ENCODE measurements around the gene MRTFA.

Gene MRTFA

DNA sequence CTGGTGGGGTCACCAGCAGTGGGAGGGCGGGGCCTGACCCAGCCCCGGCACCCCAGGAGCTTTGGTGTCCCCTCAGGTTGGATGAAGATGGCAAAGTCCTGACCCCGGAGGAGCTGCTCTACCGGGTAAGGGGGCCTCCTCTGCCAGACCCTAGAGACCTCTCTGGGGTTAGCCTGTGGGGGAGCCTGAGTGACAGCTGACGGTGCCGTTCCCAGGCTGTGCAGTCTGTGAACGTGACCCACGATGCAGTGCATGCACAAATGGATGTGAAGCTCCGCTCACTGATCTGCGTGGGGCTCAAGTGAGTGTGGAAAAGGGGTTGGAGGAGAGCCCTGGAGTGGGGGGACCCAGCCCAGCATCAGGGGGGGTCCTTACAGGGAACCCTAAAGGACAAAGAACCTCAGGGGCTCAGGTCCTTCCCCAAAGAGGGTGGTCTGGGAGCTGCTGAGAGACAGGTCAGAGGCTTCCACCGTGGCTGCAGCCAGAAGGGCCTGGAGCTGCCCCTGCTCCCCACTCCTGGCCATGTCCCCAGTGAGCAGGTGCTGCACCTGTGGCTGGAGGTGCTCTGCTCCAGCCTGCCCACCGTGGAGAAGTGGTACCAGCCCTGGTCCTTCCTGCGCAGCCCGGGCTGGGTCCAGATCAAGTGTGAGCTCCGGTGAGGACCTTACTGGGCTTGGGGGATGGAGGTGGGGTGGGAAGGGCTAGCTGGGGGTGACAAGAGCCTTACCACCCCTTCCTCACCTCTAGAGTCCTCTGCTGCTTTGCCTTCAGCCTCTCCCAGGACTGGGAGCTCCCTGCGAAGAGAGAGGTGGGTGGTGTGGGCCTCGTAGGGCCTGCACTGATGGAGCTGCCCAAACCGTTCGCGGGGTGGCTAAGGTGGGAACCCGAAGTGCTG is 227.6 kb downstream of the MRTFA start:
- TF ChIP-seq GATA3 (IDR thresholded peaks at IDR 0.05; ENCODE audit: low read depth, low read length) = no peak
- no peak for TF ChIP-seq GATA2 (IDR thresholded peaks at IDR 0.05; ENCODE audit: low read depth, low read length)

DNA sequence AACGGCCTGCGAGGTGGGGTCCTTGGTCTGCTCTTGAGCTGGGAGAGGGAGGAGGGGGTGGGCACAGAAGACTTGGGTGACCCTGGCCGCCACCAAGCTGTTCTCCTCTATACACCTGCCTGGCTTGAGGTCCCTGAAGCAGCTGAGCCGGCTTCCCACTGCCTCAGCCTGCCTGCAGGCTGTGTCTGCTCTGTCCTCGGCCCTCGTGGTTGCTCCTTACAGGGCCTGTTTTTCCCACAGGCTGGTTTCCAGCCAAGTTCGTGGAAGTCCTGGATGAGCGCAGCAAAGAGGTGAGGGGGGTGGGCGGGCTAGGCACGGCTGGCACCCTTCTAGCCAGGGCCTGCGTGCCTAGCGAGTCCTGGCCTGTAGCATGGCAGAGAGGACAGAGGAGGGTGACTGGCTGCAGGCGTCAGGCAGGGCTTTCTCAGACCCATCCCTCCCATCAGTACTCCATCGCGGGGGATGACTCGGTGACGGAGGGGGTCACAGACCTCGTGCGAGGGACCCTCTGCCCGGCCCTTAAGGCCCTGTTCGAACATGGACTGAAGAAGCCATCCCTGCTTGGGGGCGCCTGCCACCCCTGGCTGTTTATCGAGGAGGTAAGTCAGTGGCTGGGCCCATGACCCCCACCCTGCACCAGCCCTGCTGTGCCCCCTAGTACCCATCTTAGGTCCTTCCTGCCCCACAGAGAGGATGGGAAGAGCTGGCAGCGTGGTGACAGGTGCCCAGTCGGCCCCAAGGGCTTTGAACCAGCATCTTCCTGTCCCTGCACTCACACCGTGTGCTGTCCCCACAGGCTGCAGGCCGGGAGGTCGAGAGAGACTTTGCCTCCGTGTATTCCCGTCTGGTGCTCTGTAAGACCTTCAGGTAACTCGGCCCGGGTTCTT is 228.4 kb downstream of the MRTFA start:
- no peak for TF ChIP-seq GATA2 (IDR thresholded peaks at IDR 0.05; ENCODE audit: low read depth, low read length)
- no peak for TF ChIP-seq GATA3 (IDR thresholded peaks at IDR 0.05; ENCODE audit: low read depth, low read length)

DNA sequence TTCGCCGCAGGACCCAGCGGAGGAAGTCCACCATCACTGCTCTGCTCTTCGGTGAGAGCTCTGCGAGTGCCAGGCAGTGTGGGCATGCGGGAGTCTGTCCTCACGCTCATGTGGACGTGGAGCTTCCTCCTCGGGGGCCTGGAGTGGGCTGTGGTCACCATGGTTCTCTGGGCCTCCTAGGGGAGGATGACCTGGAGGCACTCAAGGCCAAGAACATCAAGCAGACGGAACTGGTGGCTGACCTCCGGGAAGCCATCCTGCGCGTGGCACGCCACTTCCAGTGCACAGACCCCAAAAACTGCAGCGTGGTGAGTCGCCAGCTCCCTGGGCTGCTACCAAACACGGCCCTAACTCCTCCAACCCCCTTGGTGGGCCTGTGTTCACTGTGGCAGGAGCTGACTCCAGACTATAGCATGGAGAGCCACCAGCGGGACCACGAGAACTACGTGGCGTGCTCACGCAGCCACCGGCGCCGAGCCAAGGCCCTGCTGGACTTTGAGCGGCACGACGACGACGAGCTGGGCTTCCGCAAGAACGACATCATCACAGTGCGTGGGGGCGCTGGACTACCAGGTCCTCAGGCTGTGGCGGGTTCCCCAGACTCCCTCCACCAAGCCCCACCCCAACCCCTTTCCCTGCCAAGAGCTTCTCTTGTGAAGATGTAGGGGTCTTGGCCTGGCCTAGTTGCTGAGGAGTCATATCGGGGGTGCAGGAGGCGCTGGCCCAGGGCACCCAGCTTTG is 229.3 kb downstream of the MRTFA start:
- TF ChIP-seq GATA3 (IDR thresholded peaks at IDR 0.05; ENCODE audit: low read depth, low read length) (no peak), GATA2 (IDR thresholded peaks at IDR 0.05; ENCODE audit: low read depth, low read length) (no peak)

DNA sequence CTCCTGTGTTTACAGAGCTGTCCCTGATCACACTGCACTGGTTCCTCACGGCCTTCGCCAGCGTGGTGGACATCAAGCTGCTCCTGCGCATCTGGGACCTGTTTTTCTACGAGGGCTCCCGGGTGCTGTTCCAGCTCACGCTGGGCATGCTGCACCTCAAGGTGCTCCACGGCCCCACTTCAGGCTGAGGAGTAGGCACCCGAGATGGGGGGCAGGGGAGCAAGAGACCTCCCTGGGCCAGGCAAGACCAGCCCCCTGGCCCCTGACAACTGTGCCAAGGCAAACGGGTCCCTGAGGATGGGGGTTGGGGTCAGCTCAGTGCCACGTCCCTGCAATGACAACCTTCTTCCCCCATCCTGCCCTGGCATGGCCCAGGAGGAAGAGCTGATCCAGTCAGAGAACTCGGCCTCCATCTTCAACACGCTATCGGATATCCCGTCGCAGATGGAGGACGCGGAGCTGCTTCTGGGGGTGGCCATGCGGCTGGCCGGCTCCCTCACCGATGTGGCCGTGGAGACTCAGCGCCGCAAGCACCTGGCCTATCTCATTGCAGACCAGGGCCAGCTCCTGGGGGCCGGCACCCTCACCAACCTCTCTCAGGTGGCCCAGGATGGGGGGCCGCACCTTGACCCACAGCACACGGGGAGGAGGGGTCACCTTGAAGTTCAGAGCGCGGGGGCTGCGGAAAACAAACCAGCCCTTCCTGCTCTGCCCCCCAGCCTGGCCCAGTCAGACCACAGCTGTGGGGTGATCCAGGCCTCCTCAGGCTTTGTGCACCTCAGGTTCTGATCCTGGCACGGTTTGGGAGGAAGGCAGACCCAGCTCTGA is 230.2 kb downstream of the MRTFA start:
- TF ChIP-seq GATA2 (IDR thresholded peaks at IDR 0.05; ENCODE audit: low read depth, low read length) (no peak), GATA3 (IDR thresholded peaks at IDR 0.05; ENCODE audit: low read depth, low read length) (no peak)

DNA sequence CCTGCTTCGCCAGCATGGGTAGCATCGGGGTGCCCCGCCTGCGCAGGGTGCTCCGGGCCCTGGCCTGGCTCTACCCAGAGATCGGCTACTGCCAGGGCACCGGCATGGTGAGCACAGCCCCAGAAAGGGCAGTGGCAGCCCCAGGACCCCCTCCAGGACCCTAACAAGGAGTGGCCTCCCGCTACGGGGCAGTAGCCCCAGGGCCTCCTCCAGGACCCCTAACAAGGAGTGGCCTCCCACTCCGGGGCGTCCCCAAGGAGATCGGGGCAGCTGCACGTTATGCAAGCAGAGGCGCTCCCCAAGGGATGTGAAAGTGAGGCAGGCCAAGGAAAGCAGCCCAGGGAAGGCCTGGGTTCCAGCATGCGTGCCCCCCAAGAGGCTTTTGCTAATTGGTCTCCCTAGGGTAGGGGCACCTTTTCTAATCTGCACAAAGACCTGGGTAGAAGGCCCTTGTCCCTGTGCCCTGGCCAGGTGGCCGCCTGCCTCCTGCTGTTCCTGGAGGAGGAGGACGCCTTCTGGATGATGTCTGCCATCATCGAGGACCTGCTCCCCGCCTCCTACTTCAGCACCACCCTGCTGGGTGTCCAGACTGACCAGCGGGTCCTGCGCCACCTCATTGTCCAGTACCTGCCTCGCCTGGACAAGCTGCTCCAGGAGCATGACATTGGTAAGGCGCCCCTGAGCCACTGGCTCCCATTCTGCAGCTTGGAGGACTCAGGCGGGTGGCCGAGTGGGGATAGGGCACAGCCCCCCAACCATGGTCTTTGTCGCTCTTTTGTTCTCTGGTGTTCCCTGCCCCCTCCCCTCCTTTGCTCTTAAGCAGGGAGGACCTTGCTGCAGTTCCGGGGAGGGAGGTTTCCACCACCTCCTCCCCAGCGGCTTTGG is 231.1 kb downstream of the MRTFA start:
- TF ChIP-seq GATA3 (IDR thresholded peaks at IDR 0.05; ENCODE audit: low read depth, low read length) = no peak
- TF ChIP-seq GATA2 (IDR thresholded peaks at IDR 0.05; ENCODE audit: low read depth, low read length) = no peak

DNA sequence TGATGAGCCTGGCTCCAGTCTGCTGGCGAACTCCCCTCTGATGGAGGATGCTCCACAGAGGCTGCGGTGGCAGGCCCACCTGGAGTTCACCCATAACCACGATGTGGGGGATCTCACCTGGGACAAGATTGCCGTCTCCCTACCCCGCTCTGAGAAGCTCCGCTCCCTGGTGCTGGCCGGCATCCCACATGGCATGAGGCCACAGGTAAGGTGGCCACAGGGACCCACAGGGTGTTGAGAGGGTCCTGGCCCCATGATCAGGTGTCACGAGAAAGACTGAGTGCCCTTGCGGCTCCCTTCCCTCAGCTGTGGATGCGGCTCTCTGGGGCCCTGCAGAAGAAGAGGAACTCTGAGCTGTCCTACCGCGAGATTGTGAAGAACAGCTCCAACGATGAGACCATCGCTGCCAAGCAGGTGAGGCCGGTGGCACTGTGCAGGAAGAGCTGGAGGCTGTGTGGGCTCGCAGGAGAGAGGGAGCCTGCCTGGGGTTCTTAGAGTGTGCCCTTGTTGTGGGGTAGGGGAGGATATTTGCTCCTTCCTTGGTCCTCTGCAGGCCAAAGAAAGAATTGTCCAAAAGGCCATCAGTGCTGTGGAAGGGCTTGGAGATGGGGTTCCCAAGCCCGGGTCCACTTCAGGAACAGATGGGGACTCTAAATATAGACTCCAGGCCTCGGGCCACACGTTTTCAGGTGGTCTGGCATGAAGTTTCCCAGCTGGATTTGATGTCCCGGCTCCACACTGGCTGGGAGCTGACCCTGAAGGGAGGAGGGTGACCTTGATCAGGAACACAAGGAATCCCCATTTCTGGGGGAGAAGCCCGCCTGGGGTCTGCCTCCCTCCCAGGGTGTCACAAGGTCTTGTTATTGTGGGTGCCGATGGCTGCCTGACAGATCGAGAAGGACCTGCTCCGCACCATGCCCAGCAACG is 232.0 kb downstream of the MRTFA start:
- TF ChIP-seq GATA3 (IDR thresholded peaks at IDR 0.05; ENCODE audit: low read depth, low read length) (no peak), GATA2 (IDR thresholded peaks at IDR 0.05; ENCODE audit: low read depth, low read length) (no peak)

DNA sequence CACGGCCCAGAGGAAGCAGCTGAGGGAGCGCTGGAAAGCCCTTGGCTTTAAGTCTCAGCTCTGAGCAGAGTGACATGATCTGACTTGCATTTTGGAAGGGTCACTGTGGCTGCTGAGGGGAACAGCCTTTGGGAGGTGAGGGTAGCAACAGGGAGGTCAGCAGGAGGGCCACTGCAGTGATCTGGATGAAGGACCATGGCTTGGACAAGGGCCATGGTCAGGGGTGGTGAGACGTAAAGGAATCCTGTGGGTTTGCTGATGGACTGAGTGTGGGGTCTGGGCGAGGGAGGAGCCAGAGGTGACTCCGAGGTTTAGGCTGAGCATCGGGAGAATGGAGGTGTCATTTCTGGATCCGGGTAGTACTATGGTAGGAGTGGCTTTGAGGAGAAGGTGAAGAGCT is 232.9 kb downstream of the MRTFA start:
- no peak for TF ChIP-seq GATA2 (IDR thresholded peaks at IDR 0.05; ENCODE audit: low read depth, low read length)
- no peak for TF ChIP-seq GATA3 (IDR thresholded peaks at IDR 0.05; ENCODE audit: low read depth, low read length)

DNA sequence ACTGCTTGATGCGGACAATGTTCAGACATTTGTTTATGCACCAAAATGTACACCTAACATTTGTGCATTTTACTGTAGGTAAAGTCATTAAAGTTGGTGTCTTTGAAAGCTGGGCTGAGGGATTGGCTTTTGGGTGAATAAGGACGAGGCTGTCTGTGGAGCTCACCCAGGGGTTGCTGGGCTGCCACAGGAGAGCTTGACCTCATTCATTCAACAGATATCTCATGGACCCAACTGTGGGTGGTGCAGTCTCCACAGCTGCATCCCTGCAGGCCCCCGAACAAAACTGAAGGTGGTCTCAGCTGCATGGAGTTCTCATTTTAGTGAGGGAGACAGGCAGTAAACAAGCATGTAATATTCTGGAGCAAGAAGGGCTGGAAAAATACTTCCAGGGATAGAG is 233.4 kb downstream of the MRTFA start:
- TF ChIP-seq GATA2 (IDR thresholded peaks at IDR 0.05; ENCODE audit: low read depth, low read length) (no peak), GATA3 (IDR thresholded peaks at IDR 0.05; ENCODE audit: low read depth, low read length) (no peak)

DNA sequence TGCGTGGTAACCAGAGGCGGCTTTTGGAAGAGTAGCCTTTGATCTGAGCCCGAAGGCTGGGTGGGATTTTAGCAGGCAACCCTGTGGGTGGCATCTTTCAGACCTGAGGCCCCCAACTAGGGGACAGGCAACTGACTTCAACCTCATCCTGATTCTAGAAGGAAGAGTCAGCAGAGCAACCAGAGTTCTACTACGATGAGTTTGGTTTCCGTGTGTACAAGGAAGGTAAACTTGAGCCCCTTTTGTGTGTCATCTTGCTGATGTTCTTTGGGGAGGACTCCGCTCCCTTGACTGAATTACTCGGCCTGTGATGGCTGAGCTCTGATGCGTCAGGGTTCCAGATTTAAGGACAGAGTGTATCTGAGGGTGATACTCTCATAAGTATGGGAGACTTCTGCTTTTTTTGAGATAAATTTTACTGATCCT is 234.5 kb downstream of the MRTFA start:
- TF ChIP-seq GATA2 (IDR thresholded peaks at IDR 0.05; ENCODE audit: low read depth, low read length) (no peak), GATA3 (IDR thresholded peaks at IDR 0.05; ENCODE audit: low read depth, low read length) (no peak)

DNA sequence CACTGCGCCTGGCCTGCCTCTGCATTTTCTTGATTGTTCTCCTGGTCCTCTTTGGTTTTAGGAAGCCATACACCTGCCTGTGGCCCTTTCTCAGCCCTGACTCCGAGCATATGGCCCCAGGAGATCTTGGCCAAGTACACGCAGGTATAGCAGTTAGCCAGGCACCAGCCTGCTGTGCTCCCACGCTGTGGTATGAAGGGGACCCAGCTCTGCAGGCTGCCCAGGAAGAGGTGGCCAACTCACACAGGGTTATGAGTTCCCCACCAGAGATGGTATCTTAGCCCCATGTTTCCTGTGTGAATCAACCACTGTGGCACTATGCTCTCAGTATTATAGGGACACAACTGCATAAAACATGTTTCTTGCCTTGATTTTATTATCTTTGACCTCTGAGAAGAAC is 235.0 kb downstream of the MRTFA start:
- TF ChIP-seq GATA3 (IDR thresholded peaks at IDR 0.05; ENCODE audit: low read depth, low read length) (no peak), GATA2 (IDR thresholded peaks at IDR 0.05; ENCODE audit: low read depth, low read length) (no peak)

DNA sequence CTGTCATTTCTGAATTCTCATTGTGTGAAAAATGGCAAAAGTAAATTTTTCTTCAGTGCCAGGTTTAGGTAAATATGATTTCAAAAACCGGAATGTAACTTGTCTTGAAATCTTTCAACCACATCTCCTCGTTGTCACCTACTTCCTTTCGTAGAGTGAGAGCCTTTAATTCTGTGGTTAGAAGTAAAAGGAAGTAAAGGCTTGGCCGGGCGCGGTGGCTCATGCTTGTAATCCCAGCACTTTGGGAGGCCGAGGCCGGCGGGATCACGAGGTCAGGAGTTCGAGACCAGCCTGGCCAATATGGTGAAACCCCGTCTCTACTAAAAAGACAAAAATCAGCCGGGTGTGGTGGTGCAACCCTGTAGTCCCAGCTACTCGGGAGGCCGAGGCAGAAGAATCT is 236.4 kb downstream of the MRTFA start:
- TF ChIP-seq GATA2 (IDR thresholded peaks at IDR 0.05; ENCODE audit: low read depth, low read length) (no peak), GATA3 (IDR thresholded peaks at IDR 0.05; ENCODE audit: low read depth, low read length) (no peak)
